Measurements from ENCODE around the gene MLLT3. TPM values are rescaled to one million over a fixed set of nuclear protein-coding genes. Genes with fewer than 3 reads are reported as not detected.

Gene MLLT3
- total RNA-seq, 2 experiments from 2014 or later = 59.1 to 60.8 TPM

DNA sequence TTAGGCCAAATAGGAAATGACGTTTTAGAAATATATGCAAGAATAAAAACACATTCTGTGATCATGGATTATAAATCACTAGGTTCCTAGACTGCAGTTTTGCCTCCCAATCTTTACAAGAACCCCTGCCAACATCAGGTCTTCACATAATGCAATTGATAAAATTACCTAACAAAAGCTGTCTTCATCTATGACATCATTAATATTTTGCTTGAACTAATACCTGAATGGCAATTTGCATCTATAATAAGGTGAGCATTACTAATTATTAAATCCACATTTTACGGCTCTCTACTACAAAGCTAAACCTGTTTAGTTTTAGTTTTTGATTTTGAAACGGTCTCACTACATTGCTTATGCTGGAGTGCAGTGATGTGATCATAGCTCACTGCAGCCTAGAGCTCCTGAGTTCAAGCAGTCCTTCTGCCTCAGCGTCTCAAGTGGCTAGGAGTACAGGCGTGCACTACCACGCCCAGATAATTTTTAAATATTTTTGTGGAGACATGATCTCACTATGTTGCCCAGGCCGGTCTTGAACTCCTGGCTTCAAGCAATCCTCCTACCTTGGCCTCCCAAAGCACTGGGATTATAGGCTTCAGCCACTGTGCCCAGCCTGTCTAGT lies 218.0 kb downstream of the MLLT3 start:
- no peaks in the 10 kb centered on the region for H3K9me3 Mint-ChIP-seq
- H3K27ac Mint-ChIP-seq = no peak overlapping the region
- H3K36me3 Mint-ChIP-seq (ENCODE audit: low read depth) = peaks cover 19% of the 10 kb centered on the region
- DNase-seq = no peak
- CTCF ChIA-PET = interaction anchor here (0.9 to 2.1 kb wide), 3 partner anchors 19 to 222 kb away, joined by 3 to 5 read pairs (median 4); no protein-coding TSS in a partner anchor
- TF ChIP-seq, protein P1, sequence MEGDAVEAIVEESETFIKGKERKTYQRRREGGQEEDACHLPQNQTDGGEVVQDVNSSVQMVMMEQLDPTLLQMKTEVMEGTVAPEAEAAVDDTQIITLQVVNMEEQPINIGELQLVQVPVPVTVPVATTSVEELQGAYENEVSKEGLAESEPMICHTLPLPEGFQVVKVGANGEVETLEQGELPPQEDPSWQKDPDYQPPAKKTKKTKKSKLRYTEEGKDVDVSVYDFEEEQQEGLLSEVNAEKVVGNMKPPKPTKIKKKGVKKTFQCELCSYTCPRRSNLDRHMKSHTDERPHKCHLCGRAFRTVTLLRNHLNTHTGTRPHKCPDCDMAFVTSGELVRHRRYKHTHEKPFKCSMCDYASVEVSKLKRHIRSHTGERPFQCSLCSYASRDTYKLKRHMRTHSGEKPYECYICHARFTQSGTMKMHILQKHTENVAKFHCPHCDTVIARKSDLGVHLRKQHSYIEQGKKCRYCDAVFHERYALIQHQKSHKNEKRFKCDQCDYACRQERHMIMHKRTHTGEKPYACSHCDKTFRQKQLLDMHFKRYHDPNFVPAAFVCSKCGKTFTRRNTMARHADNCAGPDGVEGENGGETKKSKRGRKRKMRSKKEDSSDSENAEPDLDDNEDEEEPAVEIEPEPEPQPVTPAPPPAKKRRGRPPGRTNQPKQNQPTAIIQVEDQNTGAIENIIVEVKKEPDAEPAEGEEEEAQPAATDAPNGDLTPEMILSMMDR (IDR thresholded peaks at IDR 0.05) = no peak
- POLR2A ChIA-PET = no interaction called here
- ATAC-seq = no peak
- no peaks in the 10 kb centered on the region for H3K27me3 Mint-ChIP-seq
- peaks cover 30% of the 10 kb centered on the region for H3K4me1 Mint-ChIP-seq (ENCODE audit: low read depth)
- intact Hi-C loops (cut with micrococcal nuclease) = no loop called here
- H3K4me3 Mint-ChIP-seq = no peak overlapping the region

DNA sequence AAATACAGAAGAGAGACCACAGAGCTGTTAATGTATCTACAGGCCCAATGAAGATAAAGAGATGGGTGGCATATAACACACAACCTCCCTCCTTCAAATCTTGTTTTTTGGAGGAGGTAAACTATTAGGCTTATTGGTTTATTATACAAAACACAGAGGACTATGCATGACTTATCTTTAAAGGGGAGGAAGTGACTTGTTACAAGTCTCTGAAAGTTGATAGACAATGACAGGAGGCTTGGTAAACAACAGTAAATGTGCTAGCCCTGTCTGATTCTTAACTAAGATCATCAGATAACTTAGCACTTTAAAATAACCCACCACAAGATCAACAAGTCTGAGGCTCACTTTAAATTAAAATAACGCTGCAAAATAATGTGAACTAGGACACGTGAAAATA lies 219.0 kb downstream of the MLLT3 start:
- intact Hi-C loops (cut with micrococcal nuclease) = no loop called here
- ChIA-PET POLR2A (no interaction called here), CTCF (interaction anchor here (2.1 kb wide), 1 partner anchor 20 kb away, joined by 5 read pairs; no protein-coding TSS in a partner anchor)
- H3K4me3 Mint-ChIP-seq = no peak overlapping the region
- peaks cover 18% of the 10 kb centered on the region for H3K36me3 Mint-ChIP-seq (ENCODE audit: low read depth)
- ATAC-seq (no peak), DNase-seq (no peak)
- no peaks in the 10 kb centered on the region for H3K27me3 Mint-ChIP-seq
- peaks cover 29% of the 10 kb centered on the region for H3K4me1 Mint-ChIP-seq (ENCODE audit: low read depth)
- no peak overlapping the region for H3K27ac Mint-ChIP-seq
- H3K9me3 Mint-ChIP-seq = no peaks in the 10 kb centered on the region
- TF ChIP-seq, protein P1 (IDR thresholded peaks at IDR 0.05) = no peak

- DNase-seq (no peak), ATAC-seq (peak; percentile 42)
- TF ChIP-seq, protein P1 (IDR thresholded peaks at IDR 0.05) = no peak
- POLR2A ChIA-PET = interaction anchor here (0.7 to 0.8 kb wide), 2 partner anchors 9 to 123 kb away, joined by 3 read pairs; no protein-coding TSS in a partner anchor
- H3K36me3 Mint-ChIP-seq (ENCODE audit: low read depth) = peaks cover 18% of the 10 kb centered on the region
- H3K27me3 Mint-ChIP-seq = no peaks in the 10 kb centered on the region
- no peaks in the 10 kb centered on the region for H3K9me3 Mint-ChIP-seq
- H3K27ac Mint-ChIP-seq = no peak overlapping the region
- CTCF ChIA-PET = no interaction called here
- no peak overlapping the region for H3K4me3 Mint-ChIP-seq
- intact Hi-C loops (cut with micrococcal nuclease) = no loop called here
- peaks cover 34% of the 10 kb centered on the region for H3K4me1 Mint-ChIP-seq (ENCODE audit: low read depth)
These were observed 219.9 kb downstream of the MLLT3 start for GRCh38 chr9:20402273-20402875.

GRCh38 chr9:20398536-20399338 lies 223.6 kb downstream of the MLLT3 start:
- intact Hi-C loops (cut with micrococcal nuclease) = no loop called here
- peaks cover 19% of the 10 kb centered on the region for H3K36me3 Mint-ChIP-seq (ENCODE audit: low read depth)
- DNase-seq (no peak), ATAC-seq (no peak)
- ChIA-PET CTCF (interaction anchor here (1.1 to 2.1 kb wide), 3 partner anchors 9 to 213 kb away, joined by 3 to 4 read pairs (median 4); no protein-coding TSS in a partner anchor), POLR2A (interaction anchor here (0.6 kb wide), 1 partner anchor 26 kb away, joined by 3 read pairs; no protein-coding TSS in a partner anchor)
- H3K27me3 Mint-ChIP-seq = no peaks in the 10 kb centered on the region
- TF ChIP-seq, protein P1 (IDR thresholded peaks at IDR 0.05) = no peak
- peaks cover 58% of the 10 kb centered on the region for H3K4me1 Mint-ChIP-seq (ENCODE audit: low read depth)
- no peak overlapping the region for H3K4me3 Mint-ChIP-seq
- H3K9me3 Mint-ChIP-seq = no peaks in the 10 kb centered on the region
- H3K27ac Mint-ChIP-seq = peak overlapping the region; percentile 53

All from activated CD8-positive, alpha-beta T cell treated with anti-CD3 and anti-CD28 coated beads for 36 hours (primary cell).